Adipocyte (in vitro differentiated cells): ENCODE results near the gene MTM1.

Experiments used
- DNase-seq: peaks from one replicate; pipeline ENCODE4 v3.0.0-alpha.2; 2015; ENCODE audit warnings: low read depth
- H3K27me3 ChIP-seq: replicated peaks from 2 replicates; pipeline ENCODE4 v1.7.0; 2013; ENCODE audit warnings: mild to moderate bottlenecking, low read length, moderate library complexity; ENCODE audit not compliant: control insufficient read depth, insufficient read depth
- H3K36me3 ChIP-seq: 2 replicates; pipeline ENCODE4 v1.7.0; 2013; ENCODE audit warnings: low read length, mild to moderate bottlenecking, moderate library complexity; ENCODE audit not compliant: control insufficient read depth, insufficient read depth, severe bottlenecking
- H3K4me1 ChIP-seq: 2 replicates; pipeline ENCODE4 v1.7.0; 2013; ENCODE audit warnings: mild to moderate bottlenecking, low read length, moderate library complexity; ENCODE audit not compliant: control insufficient read depth, insufficient read depth
- H3K4me3 ChIP-seq: 2 replicates; pipeline ENCODE4 v1.7.0; 2013; ENCODE audit warnings: mild to moderate bottlenecking, low read length, moderate library complexity
- H3K9ac ChIP-seq: 2 replicates; pipeline ENCODE4 v1.7.0; 2013; ENCODE audit warnings: mild to moderate bottlenecking, low read length, moderate library complexity
- H3K9me3 ChIP-seq: 2 replicates; pipeline ENCODE4 v1.7.0; 2013; ENCODE audit warnings: mild to moderate bottlenecking, low read length, moderate library complexity; ENCODE audit not compliant: control insufficient read depth

MTM1 gene

DNA sequence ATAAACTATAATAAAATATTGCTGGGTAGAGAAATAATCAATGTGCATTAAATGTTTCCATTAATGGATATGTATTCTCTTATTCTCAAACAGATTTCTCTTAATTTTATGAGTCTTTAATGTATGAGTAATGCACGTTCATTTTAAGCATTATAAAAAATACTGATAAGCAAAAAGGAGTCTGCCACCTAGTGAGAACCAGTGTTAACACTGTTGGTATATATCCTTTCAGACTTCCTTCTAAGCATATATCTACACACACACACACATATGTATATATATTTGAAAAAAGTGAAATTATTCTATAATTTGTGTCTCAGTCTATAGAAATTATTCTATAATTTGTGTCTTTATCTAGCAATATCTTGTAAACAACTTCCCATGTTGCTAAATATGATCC is 74.8 kb downstream of the MTM1 start:
- DNase-seq, result peak; percentile 22
- no peaks in the 10 kb centered on the region for H3K4me1 ChIP-seq

GRCh38 chrX:150643958-150644357 is 75.5 kb downstream of the MTM1 start:
- DNase-seq, result no peak
- no peaks in the 10 kb centered on the region for H3K9me3 ChIP-seq
- peaks cover 23% of the 10 kb centered on the region for H3K36me3 ChIP-seq
- H3K27me3 ChIP-seq, result peaks cover 16% of the 10 kb centered on the region
- peaks cover 3% of the 10 kb centered on the region for H3K4me1 ChIP-seq
- no peak overlapping the region for H3K4me3 ChIP-seq
- no peak overlapping the region for H3K9ac ChIP-seq

More for the DNA sequence above, 74.8 kb downstream of the MTM1 start:
- peaks cover 23% of the 10 kb centered on the region for H3K36me3 ChIP-seq
- H3K9ac ChIP-seq, result no peak overlapping the region
- H3K27me3 ChIP-seq, result peaks cover 12% of the 10 kb centered on the region
- no peaks in the 10 kb centered on the region for H3K9me3 ChIP-seq
- H3K4me3 ChIP-seq, result no peak overlapping the region

- Histone ChIP-seq H3K4me3 (no peak overlapping the region), H3K27me3 (peaks cover 16% of the 10 kb centered on the region), H3K4me1 (peaks cover 3% of the 10 kb centered on the region), H3K9ac (no peak overlapping the region), H3K36me3 (peaks cover 23% of the 10 kb centered on the region), H3K9me3 (no peaks in the 10 kb centered on the region)
- DNase-seq, result no peak
Measured at GRCh38 chrX:150644422-150644821, 76.0 kb downstream of the MTM1 start.

- Histone ChIP-seq H3K36me3 (peaks cover 12% of the 10 kb centered on the region), H3K27me3 (peaks cover 11% of the 10 kb centered on the region), H3K9ac (no peak overlapping the region), H3K9me3 (no peaks in the 10 kb centered on the region), H3K4me1 (peaks cover 3% of the 10 kb centered on the region), H3K4me3 (no peak overlapping the region)
- DNase-seq, result no peak
Measured at GRCh38 chrX:150647331-150647730, 78.9 kb downstream of the MTM1 start.

DNA sequence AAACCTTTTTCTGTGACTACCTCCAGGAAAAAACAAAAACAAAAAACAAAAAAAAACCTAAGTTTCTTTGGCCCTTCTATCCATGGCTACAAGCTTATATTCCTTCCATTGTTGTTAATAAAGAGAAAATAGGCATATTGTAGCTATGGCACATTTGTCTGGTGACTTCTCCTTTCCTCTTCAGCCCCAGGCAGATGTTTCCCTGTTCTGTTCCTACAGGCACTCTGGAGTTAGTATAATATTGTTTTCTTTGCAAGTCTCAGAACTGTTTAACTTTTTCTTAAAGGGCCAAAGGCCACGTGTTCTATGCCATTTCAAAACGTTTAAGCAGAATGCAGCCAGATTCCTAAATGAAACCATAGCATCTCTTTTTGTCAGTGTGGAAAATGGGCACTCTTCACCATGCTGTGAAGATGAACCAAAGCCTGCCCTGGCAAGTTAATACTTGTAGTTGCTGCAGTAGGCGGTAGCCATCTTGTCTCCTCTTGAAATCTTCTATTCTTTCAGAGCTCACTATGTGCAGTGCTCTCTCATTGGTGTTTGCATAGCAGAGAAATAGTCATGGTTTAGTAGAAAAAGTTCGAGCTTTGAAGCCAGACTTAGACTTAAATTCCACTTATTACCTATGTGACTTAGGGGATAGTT is 80.0 kb downstream of the MTM1 start:
- Histone ChIP-seq H3K4me1 (peaks cover 3% of the 10 kb centered on the region), H3K4me3 (no peak overlapping the region), H3K9me3 (no peaks in the 10 kb centered on the region), H3K36me3 (peaks cover 10% of the 10 kb centered on the region), H3K27me3 (peaks cover 15% of the 10 kb centered on the region), H3K9ac (no peak overlapping the region)
- no peak for DNase-seq

- Histone ChIP-seq H3K36me3 (peaks cover 10% of the 10 kb centered on the region), H3K9me3 (no peaks in the 10 kb centered on the region), H3K9ac (no peak overlapping the region), H3K27me3 (peaks cover 15% of the 10 kb centered on the region), H3K4me1 (peaks cover 3% of the 10 kb centered on the region), H3K4me3 (peak overlapping the region; percentile 43)
- DNase-seq, result peak; percentile 47
Measured at GRCh38 chrX:150649096-150649870, 80.9 kb downstream of the MTM1 start.

- Histone ChIP-seq H3K27me3 (peaks cover 7% of the 10 kb centered on the region), H3K36me3 (no peaks in the 10 kb centered on the region), H3K9ac (no peak overlapping the region), H3K9me3 (peaks cover 3% of the 10 kb centered on the region), H3K4me3 (no peak overlapping the region), H3K4me1 (peaks cover 3% of the 10 kb centered on the region)
- DNase-seq, result no peak
Measured at GRCh38 chrX:150651906-150652305, 83.5 kb downstream of the MTM1 start.

DNA sequence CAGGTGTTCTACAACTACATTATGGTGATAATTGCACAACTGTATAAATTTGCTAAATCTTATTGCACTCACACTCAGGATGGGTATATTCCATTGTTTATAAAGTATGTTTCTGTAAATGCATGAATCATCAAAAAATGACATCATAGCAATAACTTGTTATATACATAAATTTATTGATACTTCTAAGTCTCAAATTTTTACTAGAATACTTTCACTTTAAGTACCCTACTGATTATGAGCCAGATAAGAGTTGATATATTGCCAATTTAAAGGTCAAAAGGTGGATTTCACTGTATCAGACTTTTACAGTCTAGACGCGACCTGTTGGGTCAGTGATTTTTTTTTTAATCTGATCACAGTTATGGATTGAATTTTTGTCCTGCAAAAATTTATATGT is 87.4 kb downstream of the MTM1 start:
- Histone ChIP-seq H3K4me1 (no peaks in the 10 kb centered on the region), H3K27me3 (peaks cover 3% of the 10 kb centered on the region), H3K9me3 (peaks cover 3% of the 10 kb centered on the region)

GRCh38 chrX:150663073-150663472 is 94.7 kb downstream of the MTM1 start:
- peaks cover 9% of the 10 kb centered on the region for H3K4me1 ChIP-seq
- peaks cover 6% of the 10 kb centered on the region for H3K36me3 ChIP-seq
- H3K9ac ChIP-seq, result no peak overlapping the region
- no peak overlapping the region for H3K4me3 ChIP-seq
- peaks cover 7% of the 10 kb centered on the region for H3K9me3 ChIP-seq
- DNase-seq, result no peak
- H3K27me3 ChIP-seq, result peaks cover 5% of the 10 kb centered on the region

More for the DNA sequence above, 87.4 kb downstream of the MTM1 start:
- no peak overlapping the region for H3K9ac ChIP-seq
- DNase-seq, result no peak
- no peak overlapping the region for H3K4me3 ChIP-seq
- peaks cover 4% of the 10 kb centered on the region for H3K36me3 ChIP-seq

GRCh38 chrX:150664290-150664689 is 95.9 kb downstream of the MTM1 start:
- peaks cover 4% of the 10 kb centered on the region for H3K36me3 ChIP-seq
- peaks cover 5% of the 10 kb centered on the region for H3K27me3 ChIP-seq
- H3K9ac ChIP-seq, result no peak overlapping the region
- H3K9me3 ChIP-seq, result peaks cover 7% of the 10 kb centered on the region
- H3K4me1 ChIP-seq, result peaks cover 9% of the 10 kb centered on the region
- peak; percentile 45 for DNase-seq
- no peak overlapping the region for H3K4me3 ChIP-seq

- H3K9ac ChIP-seq, result no peak overlapping the region
- H3K9me3 ChIP-seq, result peaks cover 11% of the 10 kb centered on the region
- H3K36me3 ChIP-seq, result peaks cover 3% of the 10 kb centered on the region
- no peak overlapping the region for H3K4me3 ChIP-seq
- DNase-seq, result no peak
- H3K27me3 ChIP-seq, result no peaks in the 10 kb centered on the region
- no peaks in the 10 kb centered on the region for H3K4me1 ChIP-seq
Measured at GRCh38 chrX:150676221-150676620, 107.8 kb downstream of the MTM1 start.
